Uterus (tissue), 2 donors: ENCODE results near the gene TLK2.

Experiments
- POLR2A ChIP-seq, 2 donors: fragments of 450-650 bp; IDR thresholded peaks; one replicate each; pipeline ENCODE4 v1.6.1; 2016; ENCODE audit warnings: antibody characterized with exemption in 2 of 2, mild to moderate bottlenecking in 1 of 2, moderate library complexity in 1 of 2
- TF ChIP-seq, protein P1 (sequence below), 4 experiments: fragments of 200-600 bp in 2 of 4; fragments of 450-650 bp in 2 of 4; sonication (generic) in 2 of 4; IDR thresholded peaks; one replicate each; pipeline ENCODE4 v1.5.1; 2016 to 2019; ENCODE audit warnings: antibody characterized with exemption in 4 of 4, mild to moderate bottlenecking in 2 of 4, moderate library complexity in 1 of 4

DNA sequence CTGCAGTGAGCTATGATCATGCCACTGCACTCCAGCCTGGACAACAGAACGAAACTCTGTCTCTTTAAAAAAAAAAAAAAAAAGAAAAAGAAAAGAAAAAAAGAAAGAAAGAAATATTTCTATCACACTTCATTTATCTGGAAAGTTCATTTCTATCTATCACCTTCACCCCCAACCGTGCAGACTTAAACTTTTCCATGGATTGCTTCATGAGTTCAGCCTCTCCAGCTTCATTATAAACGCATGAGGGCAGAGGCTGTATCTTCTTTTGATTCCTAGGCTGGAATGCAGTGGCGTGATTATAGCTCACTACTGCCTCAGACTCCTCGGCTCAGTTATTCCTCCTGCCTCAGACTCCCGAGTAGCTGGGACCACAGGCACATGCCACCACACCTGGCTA is 177.0 kb downstream of the TLK2 start:
- TF ChIP-seq, protein P1, sequence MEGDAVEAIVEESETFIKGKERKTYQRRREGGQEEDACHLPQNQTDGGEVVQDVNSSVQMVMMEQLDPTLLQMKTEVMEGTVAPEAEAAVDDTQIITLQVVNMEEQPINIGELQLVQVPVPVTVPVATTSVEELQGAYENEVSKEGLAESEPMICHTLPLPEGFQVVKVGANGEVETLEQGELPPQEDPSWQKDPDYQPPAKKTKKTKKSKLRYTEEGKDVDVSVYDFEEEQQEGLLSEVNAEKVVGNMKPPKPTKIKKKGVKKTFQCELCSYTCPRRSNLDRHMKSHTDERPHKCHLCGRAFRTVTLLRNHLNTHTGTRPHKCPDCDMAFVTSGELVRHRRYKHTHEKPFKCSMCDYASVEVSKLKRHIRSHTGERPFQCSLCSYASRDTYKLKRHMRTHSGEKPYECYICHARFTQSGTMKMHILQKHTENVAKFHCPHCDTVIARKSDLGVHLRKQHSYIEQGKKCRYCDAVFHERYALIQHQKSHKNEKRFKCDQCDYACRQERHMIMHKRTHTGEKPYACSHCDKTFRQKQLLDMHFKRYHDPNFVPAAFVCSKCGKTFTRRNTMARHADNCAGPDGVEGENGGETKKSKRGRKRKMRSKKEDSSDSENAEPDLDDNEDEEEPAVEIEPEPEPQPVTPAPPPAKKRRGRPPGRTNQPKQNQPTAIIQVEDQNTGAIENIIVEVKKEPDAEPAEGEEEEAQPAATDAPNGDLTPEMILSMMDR (IDR thresholded peaks at IDR 0.05): no peak
- no peak for TF ChIP-seq POLR2A (IDR thresholded peaks at IDR 0.05)
